Renal cortex interstitium (tissue), 11 donors: ENCODE data around the gene RILP. TPM values are rescaled to one million over a fixed set of nuclear protein-coding genes. Genes with fewer than 3 reads are reported as not detected.

Experiments used
- DNase-seq, 11 donors: peaks; one replicate each; pipeline ENCODE4 v3.0.0-alpha.2; 2013; ENCODE audit warnings: low read depth in 9 of 11, low spot score in 4 of 11; ENCODE audit errors: extremely low read depth in 1 of 11
- polyA plus RNA-seq, 3 donors: library from polyadenylated mRNA; unstranded; fragments of 120-200 nt; gene quantifications; one replicate each; pipeline ENCODE4 v1.2.1, GENCODE V29; 2013; ENCODE audit not compliant: insufficient read length in 3 of 3

Gene RILP
- polyA plus RNA-seq, 3 donors = 3.0 to 5.1 (median 4.3) TPM

- no peak for DNase-seq
Measured at GRCh38 chr17:1612400-1612799, 37.3 kb downstream of the RILP start.

- DNase-seq = no peak
Measured at GRCh38 chr17:1611715-1612114, 38.0 kb downstream of the RILP start.

GRCh38 chr17:1608676-1609075 lies 41.0 kb downstream of the RILP start:
- no peak for DNase-seq

- no peak for DNase-seq
Measured at GRCh38 chr17:1607971-1608320, 41.7 kb downstream of the RILP start.

- DNase-seq = no peak
Measured at GRCh38 chr17:1606352-1606985, 43.2 kb downstream of the RILP start.

- DNase-seq = peak in 1 of 11 donors; percentile 51
Measured at GRCh38 chr17:1605681-1606351, 43.9 kb downstream of the RILP start.

- no peak for DNase-seq
Measured at GRCh38 chr17:1604831-1605528, 44.7 kb downstream of the RILP start.

GRCh38 chr17:1601571-1601970 lies 48.1 kb downstream of the RILP start:
- no peak for DNase-seq

GRCh38 chr17:1598399-1599095 lies 51.1 kb downstream of the RILP start:
- no peak for DNase-seq

- DNase-seq = no peak
Measured at GRCh38 chr17:1597861-1598342, 51.8 kb downstream of the RILP start.

Other genes starting within 250 kb of the RILP start
- gene YWHAE, start 249.6 kb downstream of the RILP start, polyA plus RNA-seq = 1,000 to 10,000 TPM in 2 of 3 donors, 100 to 1,000 TPM in 1; 895 to 1,204 (median 1,099) TPM
- gene CRK, start 193.6 kb downstream of the RILP start, polyA plus RNA-seq = 10 to 100 TPM; 55.6 to 63.7 (median 60.4) TPM
- gene MYO1C, start 157.2 kb downstream of the RILP start, polyA plus RNA-seq = 10 to 100 TPM; 52.4 to 81.2 (median 68.2) TPM
- gene INPP5K, start 133.3 kb downstream of the RILP start, polyA plus RNA-seq = 10 to 100 TPM; 17.3 to 25.1 (median 19.1) TPM
- gene PITPNA, start 87.1 kb downstream of the RILP start, polyA plus RNA-seq = 10 to 100 TPM; 75.8 to 89.2 (median 82.7) TPM
- 10 to 100 TPM; 25.5 to 35.8 (median 28.1) TPM for gene SLC43A2, start 21.0 kb downstream of the RILP start, polyA plus RNA-seq
- 1 to 10 TPM; 5.0 to 8.4 (median 7.6) TPM for gene SCARF1, start 4.1 kb downstream of the RILP start, polyA plus RNA-seq
- gene PRPF8, start 35.0 kb upstream of the RILP start, polyA plus RNA-seq = 100 to 1,000 TPM; 303 to 353 (median 312) TPM
- gene TLCD2, start 60.5 kb upstream of the RILP start, polyA plus RNA-seq = 1 to 10 TPM; 5.5 to 6.5 (median 6.2) TPM
- 10 to 100 TPM; 12.9 to 20.6 (median 19.1) TPM for gene WDR81, start 74.8 kb upstream of the RILP start, polyA plus RNA-seq
- 100 to 1,000 TPM in 1 of 3 donors, 10 to 100 TPM in 2; 78.3 to 101 (median 98.9) TPM for gene SERPINF2, start 93.0 kb upstream of the RILP start, polyA plus RNA-seq
- 100 to 1,000 TPM; 222 to 235 (median 232) TPM for gene SERPINF1, start 112.2 kb upstream of the RILP start, polyA plus RNA-seq
- 10 to 100 TPM; 13.5 to 17.5 (median 15.9) TPM for gene SMYD4, start 180.0 kb upstream of the RILP start, polyA plus RNA-seq
- gene RPA1, start 180.1 kb upstream of the RILP start, polyA plus RNA-seq = 100 to 1,000 TPM; 101 to 135 (median 131) TPM